HL-60 (cell line): ENCODE data around the gene PSMA7.

Source experiments
- DNase-seq, 2 experiments: peaks; one replicate each; pipeline ENCODE4 v3.0.0-alpha.2; 2010 to 2020; ENCODE audit warnings: low read depth in 1 of 2, low spot score in 1 of 2
- H3K27ac ChIP-seq: fragments of 250-450 bp; sonication (Bioruptor Pico); replicated peaks from 2 replicates; pipeline ENCODE4 v1.5.1; 2020; ENCODE audit warnings: mild to moderate bottlenecking, moderate library complexity
- H3K27me3 ChIP-seq: fragments of 250-450 bp; sonication (Bioruptor Pico); 2 replicates; pipeline ENCODE4 v1.5.1; 2021; ENCODE audit warnings: mild to moderate bottlenecking, moderate library complexity; ENCODE audit not compliant: insufficient read depth, poor library complexity, severe bottlenecking
- H3K4me3 ChIP-seq: replicated peaks from 2 replicates; pipeline ENCODE4 v1.5.1; 2011; ENCODE audit warnings: mild to moderate bottlenecking, control low read depth, low read length; ENCODE audit not compliant: insufficient read depth
- GABPA ChIP-seq: IDR thresholded peaks from 2 replicates; pipeline ENCODE4 v1.6.1; 2012; ENCODE audit warnings: low read depth
- POLR2AphosphoS5 ChIP-seq: IDR thresholded peaks from 2 replicates; pipeline ENCODE4 v1.6.1; 2012; ENCODE audit warnings: low read depth
- SPI1 ChIP-seq: IDR thresholded peaks from 2 replicates; pipeline ENCODE4 v1.6.1; 2012; ENCODE audit warnings: low read depth, mild to moderate bottlenecking, borderline replicate concordance
- TF ChIP-seq, protein P1 (sequence below): IDR thresholded peaks from one replicate; pipeline ENCODE4 v1.5.1; 2011; ENCODE audit warnings: low read length, control low read depth, inconsistent platforms; ENCODE audit not compliant: insufficient read depth
- TF ChIP-seq, protein P2 (sequence below): IDR thresholded peaks from 2 replicates; pipeline ENCODE4 v1.6.1; 2012; ENCODE audit warnings: low read depth; ENCODE audit not compliant: insufficient replicate concordance

The PSMA7 gene

DNA sequence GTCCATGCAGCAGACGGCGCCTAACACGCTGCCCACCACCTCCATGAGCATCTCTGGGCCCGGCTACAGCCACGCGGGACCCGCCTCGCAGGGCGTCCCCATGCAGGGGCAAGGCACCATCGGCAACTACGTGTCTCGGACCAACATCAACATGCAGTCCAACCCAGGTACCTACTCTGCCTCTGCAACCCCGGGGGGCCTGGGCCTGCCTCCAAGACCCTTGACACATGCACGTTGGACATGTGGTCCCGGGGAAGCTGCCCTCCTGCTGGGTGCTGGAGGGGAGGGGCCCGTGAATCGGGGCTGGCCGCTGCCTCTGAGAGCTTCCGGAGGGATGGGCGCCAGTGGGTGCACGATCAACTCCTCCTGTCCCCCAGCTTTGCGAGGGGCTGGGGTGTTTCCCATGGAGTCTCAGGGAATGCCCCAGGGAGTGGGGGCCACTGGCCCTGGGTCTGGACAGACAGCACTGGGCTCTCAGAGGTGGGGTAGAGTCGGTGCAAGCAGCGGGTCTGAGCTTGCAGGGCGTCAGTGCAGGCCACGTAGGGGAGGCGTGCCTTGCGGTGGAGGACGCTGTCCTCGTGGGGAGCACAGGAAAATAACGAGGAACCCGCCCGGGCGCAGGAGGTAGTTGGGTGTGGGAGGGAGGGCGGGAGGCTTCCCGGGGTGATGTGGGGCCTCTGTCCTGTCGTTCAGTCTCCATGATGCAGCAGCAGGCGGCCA is 19.7 kb upstream of the PSMA7 start:
- Histone ChIP-seq H3K4me3 (no peak overlapping the region), H3K27ac (no peak overlapping the region), H3K27me3 (no peaks in the 10 kb centered on the region)
- TF ChIP-seq GABPA (no peak), SPI1 (no peak), POLR2AphosphoS5 (no peak)
- TF ChIP-seq, protein P1, sequence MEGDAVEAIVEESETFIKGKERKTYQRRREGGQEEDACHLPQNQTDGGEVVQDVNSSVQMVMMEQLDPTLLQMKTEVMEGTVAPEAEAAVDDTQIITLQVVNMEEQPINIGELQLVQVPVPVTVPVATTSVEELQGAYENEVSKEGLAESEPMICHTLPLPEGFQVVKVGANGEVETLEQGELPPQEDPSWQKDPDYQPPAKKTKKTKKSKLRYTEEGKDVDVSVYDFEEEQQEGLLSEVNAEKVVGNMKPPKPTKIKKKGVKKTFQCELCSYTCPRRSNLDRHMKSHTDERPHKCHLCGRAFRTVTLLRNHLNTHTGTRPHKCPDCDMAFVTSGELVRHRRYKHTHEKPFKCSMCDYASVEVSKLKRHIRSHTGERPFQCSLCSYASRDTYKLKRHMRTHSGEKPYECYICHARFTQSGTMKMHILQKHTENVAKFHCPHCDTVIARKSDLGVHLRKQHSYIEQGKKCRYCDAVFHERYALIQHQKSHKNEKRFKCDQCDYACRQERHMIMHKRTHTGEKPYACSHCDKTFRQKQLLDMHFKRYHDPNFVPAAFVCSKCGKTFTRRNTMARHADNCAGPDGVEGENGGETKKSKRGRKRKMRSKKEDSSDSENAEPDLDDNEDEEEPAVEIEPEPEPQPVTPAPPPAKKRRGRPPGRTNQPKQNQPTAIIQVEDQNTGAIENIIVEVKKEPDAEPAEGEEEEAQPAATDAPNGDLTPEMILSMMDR, result no peak
- TF ChIP-seq, protein P2, sequence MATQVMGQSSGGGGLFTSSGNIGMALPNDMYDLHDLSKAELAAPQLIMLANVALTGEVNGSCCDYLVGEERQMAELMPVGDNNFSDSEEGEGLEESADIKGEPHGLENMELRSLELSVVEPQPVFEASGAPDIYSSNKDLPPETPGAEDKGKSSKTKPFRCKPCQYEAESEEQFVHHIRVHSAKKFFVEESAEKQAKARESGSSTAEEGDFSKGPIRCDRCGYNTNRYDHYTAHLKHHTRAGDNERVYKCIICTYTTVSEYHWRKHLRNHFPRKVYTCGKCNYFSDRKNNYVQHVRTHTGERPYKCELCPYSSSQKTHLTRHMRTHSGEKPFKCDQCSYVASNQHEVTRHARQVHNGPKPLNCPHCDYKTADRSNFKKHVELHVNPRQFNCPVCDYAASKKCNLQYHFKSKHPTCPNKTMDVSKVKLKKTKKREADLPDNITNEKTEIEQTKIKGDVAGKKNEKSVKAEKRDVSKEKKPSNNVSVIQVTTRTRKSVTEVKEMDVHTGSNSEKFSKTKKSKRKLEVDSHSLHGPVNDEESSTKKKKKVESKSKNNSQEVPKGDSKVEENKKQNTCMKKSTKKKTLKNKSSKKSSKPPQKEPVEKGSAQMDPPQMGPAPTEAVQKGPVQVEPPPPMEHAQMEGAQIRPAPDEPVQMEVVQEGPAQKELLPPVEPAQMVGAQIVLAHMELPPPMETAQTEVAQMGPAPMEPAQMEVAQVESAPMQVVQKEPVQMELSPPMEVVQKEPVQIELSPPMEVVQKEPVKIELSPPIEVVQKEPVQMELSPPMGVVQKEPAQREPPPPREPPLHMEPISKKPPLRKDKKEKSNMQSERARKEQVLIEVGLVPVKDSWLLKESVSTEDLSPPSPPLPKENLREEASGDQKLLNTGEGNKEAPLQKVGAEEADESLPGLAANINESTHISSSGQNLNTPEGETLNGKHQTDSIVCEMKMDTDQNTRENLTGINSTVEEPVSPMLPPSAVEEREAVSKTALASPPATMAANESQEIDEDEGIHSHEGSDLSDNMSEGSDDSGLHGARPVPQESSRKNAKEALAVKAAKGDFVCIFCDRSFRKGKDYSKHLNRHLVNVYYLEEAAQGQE, result no peak
- DNase-seq, result no peak

DNA sequence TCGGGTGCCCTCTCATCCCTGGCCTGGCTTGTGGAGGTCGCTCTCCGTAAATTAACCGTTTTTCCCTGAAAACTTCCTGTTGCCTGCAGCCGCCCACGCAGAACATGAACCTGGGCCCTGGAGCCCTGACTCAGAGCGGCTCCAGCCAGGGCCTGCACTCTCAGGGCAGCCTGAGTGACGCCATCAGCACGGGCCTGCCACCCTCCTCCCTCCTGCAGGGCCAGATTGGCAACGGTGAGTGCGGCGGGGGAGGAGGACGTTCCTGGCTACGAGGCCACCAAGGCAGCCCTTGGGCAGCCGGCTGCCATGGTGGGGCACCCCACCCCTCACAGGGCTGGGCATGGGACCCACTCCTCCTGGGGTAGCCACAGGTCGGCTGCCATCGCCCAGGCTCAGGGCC is 18.2 kb upstream of the PSMA7 start:
- DNase-seq, result no peak
- H3K4me3 ChIP-seq, result no peak overlapping the region

DNA sequence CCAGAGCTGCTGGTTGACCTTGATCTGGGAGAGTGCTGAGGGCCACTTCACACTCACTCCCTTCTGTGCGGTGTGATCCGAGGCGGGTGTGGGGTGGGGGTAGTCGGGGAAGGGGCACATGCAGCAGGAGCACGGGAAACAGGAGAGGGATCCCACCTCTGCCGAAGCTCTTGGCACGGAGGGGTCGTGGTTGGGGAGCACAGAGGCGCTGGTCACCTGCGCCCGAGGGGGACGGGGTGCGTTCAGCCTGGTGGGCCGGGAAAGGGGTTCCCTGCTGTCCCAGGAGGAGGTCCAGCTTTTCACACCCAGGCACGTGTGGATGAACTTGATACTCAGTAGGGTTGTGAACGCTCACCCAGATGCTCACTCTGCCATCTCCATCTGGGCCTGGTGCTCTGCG is 17.7 kb upstream of the PSMA7 start:
- TF ChIP-seq POLR2AphosphoS5, result no peak
- TF ChIP-seq SPI1, result no peak
- TF ChIP-seq, protein P2, result no peak
- no peak for TF ChIP-seq GABPA
- TF ChIP-seq, protein P1, result no peak
- Histone ChIP-seq H3K27me3 (no peaks in the 10 kb centered on the region), H3K27ac (no peak overlapping the region), H3K4me3 (no peak overlapping the region)
- DNase-seq, result no peak

More for the DNA sequence above, 18.2 kb upstream of the PSMA7 start:
- TF ChIP-seq GABPA (no peak), SPI1 (no peak), POLR2AphosphoS5 (no peak)
- TF ChIP-seq, protein P2, result no peak
- TF ChIP-seq, protein P1, result no peak
- no peak overlapping the region for H3K27ac ChIP-seq
- no peaks in the 10 kb centered on the region for H3K27me3 ChIP-seq
